Right lobe of liver (tissue), 6 donors: ENCODE data around the gene TPM2. TPM values are rescaled to one million over a fixed set of nuclear protein-coding genes. Genes with fewer than 3 reads are reported as not detected.

ENCODE experiments used
- ATAC-seq, 4 donors: fragments of 200-7000 bp; cut with Tn5 transposase; one replicate each; pipeline ENCODE4 v1.9.1; 2020; ENCODE audit warnings: mild to moderate bottlenecking in 4 of 4, moderate library complexity in 4 of 4
- DNase-seq, 3 donors: peaks; one replicate each; pipeline ENCODE4 v3.0.0-alpha.2; 2020
- H3K27ac ChIP-seq, 3 donors: fragments of 200-600 bp; one replicate each; pipeline ENCODE4 v1.8.0; 2022
- H3K27me3 ChIP-seq, 2 donors: fragments of 200-600 bp; one replicate each; pipeline ENCODE4 v1.8.0; 2022
- H3K36me3 ChIP-seq, 4 donors: fragments of 200-600 bp; sonication (generic) in 1 of 4; one replicate each; pipeline versions ENCODE4 v1.5.1 to v1.8.0; 2017 to 2022; ENCODE audit warnings: control low read depth in 1 of 4
- H3K4me1 ChIP-seq, 4 donors: fragments of 200-600 bp; sonication (generic) in 1 of 4; one replicate each; pipeline versions ENCODE4 v1.5.1 to v1.8.0; 2017 to 2022; ENCODE audit warnings: control low read depth in 1 of 4
- H3K4me3 ChIP-seq, 3 donors: fragments of 200-600 bp; one replicate each; pipeline ENCODE4 v1.8.0; 2022
- H3K9me3 ChIP-seq, 4 donors: fragments of 200-600 bp; sonication (generic) in 1 of 4; one replicate each; pipeline versions ENCODE4 v1.5.1 to v1.8.0; 2017 to 2022; ENCODE audit warnings: control low read depth in 1 of 4
- POLR2A ChIP-seq: fragments of 450-650 bp; IDR thresholded peaks from one replicate; pipeline ENCODE4 v1.6.1; 2017; ENCODE audit warnings: antibody characterized with exemption, mild to moderate bottlenecking
- WGBS: methylation state at CpG from one replicate; pipeline ENCODE4 v1.1.6; 2018; ENCODE audit warnings: low coverage, low lambda C conversion rate; ENCODE audit not compliant: insufficient coverage; ENCODE audit errors: missing lambda C conversion rate; 5-methylcytosine and 5-hydroxymethylcytosine counted together
- intact Hi-C, 2 donors: fragments of 100-400 bp; cut with DNase I; formaldehyde crosslinking; loops; one replicate each; pipeline versions ENCODE4 v1.11.2 to v1.14.1; 2022
- total RNA-seq, 6 experiments: library from RNA; depleted of rRNA in 2 of 6; stranded (reverse); fragments of >200 nt in 2 of 6; fragmentation: NEBNext Ultra II Directional in 3 of 6; extraction: Animal tissue kit (Norgen Biotek cat#: 25700) in 3 of 6; gene quantifications; one replicate each; pipeline versions ENCODE4 v1.1.0 to v1.2.4, GENCODE V29; 2016 to 2023
- TF ChIP-seq, protein P1 (sequence below), 4 donors: fragments of 200-600 bp in 3 of 4; fragments of 450-650 bp in 1 of 4; IDR thresholded peaks; one replicate each; pipeline versions ENCODE4 v1.5.1 to v1.8.0; 2016 to 2022; ENCODE audit warnings: antibody characterized with exemption in 4 of 4, mild to moderate bottlenecking in 2 of 4
- donor health status: DM: no; HTN: yes; CAD: no.
- donor health status: DM: no; HTN: no; CAD: no.
- donor health status: DM: no; HTN: no; CAD: no.
- donor health status: DM: no; HTN: yes; CAD: no.
- donor health status: DM: no; HTN: yes; CAD: no.

The TPM2 gene
- total RNA-seq, 6 experiments from 2014 or later, result 4.7 to 23.3 (median 12.4) TPM

DNA sequence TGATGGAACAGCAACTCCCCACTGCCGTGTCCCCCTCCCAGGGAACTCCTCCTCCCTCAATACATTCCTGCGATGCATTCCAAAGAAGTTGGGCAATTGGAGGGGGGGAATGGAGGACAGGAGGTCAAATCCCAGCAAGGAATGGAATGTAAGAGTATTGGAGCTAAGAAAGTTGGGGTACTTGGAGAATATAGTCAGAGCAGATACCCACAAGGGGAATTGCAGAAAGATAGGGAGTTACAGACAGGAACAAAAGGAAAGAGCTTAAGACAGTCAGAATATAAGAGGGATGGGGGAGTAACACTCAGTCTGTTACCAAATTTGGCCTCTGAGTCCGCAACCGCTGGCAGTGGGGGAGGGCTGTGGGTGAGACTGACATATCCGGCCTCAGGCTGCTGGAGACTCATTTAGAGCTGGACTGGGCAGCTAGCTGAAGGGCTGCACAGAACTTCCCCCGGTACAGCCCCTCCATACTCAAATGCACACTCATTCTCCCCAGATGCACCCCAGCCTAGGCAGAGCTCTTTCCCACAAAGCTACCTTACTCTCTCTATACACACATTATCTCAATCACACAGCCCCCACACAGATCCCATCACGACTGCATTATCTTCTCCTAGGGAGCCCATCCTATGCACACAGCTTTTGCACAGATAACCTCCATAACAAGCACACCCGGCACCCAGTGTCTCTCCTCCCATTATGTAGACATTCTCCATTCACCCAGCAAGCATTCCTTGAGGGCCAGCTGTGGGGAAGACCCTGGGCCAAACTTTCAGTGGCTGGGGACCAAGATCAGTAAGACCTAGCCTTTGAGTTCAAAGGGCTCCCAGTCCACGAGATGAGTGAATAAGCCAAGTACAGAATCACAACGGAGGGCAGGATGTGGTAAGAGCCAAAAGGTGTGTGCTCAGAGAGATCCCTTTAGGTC, 38.6 kb upstream of the TPM2 start:
- peak overlapping the region; percentile 27 to 100 (median 98) for H3K27ac ChIP-seq
- H3K9me3 ChIP-seq, result no peaks in the 10 kb centered on the region
- peak in 2 of 4 donors; percentile 5 for ATAC-seq
- peaks cover 0 to 30% (median 25%) of the 10 kb centered on the region in 4 donors for H3K36me3 ChIP-seq
- WGBS, result 5% methylated on average over 9 of the region's 10 CpGs
- TF ChIP-seq, protein P1, sequence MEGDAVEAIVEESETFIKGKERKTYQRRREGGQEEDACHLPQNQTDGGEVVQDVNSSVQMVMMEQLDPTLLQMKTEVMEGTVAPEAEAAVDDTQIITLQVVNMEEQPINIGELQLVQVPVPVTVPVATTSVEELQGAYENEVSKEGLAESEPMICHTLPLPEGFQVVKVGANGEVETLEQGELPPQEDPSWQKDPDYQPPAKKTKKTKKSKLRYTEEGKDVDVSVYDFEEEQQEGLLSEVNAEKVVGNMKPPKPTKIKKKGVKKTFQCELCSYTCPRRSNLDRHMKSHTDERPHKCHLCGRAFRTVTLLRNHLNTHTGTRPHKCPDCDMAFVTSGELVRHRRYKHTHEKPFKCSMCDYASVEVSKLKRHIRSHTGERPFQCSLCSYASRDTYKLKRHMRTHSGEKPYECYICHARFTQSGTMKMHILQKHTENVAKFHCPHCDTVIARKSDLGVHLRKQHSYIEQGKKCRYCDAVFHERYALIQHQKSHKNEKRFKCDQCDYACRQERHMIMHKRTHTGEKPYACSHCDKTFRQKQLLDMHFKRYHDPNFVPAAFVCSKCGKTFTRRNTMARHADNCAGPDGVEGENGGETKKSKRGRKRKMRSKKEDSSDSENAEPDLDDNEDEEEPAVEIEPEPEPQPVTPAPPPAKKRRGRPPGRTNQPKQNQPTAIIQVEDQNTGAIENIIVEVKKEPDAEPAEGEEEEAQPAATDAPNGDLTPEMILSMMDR (IDR thresholded peaks at IDR 0.05), result no peak
- TF ChIP-seq POLR2A, result peak; percentile 69
- peak; percentile 70 to 76 (median 74) for DNase-seq
- intact Hi-C loops, result loop anchor here (5.0 to 10.0 kb wide), 2 partner anchors 64 to 66 kb away; partner anchors contain the start of gene ARHGEF39 (in 1 of the 2)
- peaks cover 0 to 53% (median 20%) of the 10 kb centered on the region in 4 donors for H3K4me1 ChIP-seq
- no peaks in the 10 kb centered on the region for H3K27me3 ChIP-seq
- peak overlapping the region; percentile 19 to 70 (median 21) for H3K4me3 ChIP-seq

DNA sequence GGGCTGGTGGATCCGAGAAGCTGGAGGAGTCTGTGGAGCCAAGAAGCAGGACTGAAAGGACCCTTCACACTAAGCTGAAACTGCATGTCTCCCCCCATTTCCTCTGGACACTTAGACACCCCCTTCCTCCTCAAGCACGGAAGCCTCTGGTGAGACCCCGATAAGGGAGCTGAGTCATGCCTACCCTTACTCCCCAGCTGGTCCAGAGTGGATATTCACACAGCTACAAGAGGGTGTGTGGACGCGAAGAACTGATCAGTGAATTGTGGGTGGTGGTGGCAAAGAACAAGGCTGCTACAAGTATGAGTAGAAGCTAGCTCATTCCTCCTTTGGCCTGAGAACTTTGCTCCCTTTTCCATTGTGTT, 37.9 kb upstream of the TPM2 start:
- Histone ChIP-seq H3K36me3 (peaks cover 0 to 36% (median 28%) of the 10 kb centered on the region in 4 donors), H3K4me1 (peaks cover 0 to 47% (median 19%) of the 10 kb centered on the region in 4 donors), H3K9me3 (no peaks in the 10 kb centered on the region), H3K27ac (peak overlapping the region; percentile 27 to 100 (median 98)), H3K27me3 (no peaks in the 10 kb centered on the region), H3K4me3 (peak overlapping the region; percentile 19 to 70 (median 21))
- ATAC-seq (no peak), DNase-seq (no peak)
- WGBS, result 46% methylated on average over 3 of the region's 5 CpGs
- intact Hi-C loops, result loop anchor here (5.0 to 10.0 kb wide), 2 partner anchors 63 to 65 kb away; partner anchors contain the start of gene ARHGEF39 (in 1 of the 2)
- no peak for TF ChIP-seq POLR2A
- TF ChIP-seq, protein P1 (IDR thresholded peaks at IDR 0.05), result no peak

DNA sequence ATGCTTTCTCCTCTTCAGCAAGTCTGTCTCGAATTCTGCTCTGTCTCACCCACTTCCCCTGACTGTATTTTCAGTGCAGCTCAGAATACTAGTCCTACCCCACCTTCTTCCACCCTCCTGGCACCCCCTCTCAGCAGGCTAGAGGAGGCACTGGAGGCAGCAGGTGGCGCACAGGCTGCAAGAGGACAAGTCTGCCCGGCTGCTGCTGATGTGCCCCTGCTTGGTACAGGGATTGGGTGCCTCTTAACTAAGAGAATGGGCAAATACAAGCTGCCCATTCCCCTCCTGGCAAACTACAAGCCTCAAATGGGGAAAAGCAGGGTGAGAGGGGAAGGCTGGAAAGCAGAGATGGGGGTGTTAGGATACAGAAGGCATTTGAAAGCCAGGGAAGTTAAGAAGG, 37.2 kb upstream of the TPM2 start:
- DNase-seq (no peak), ATAC-seq (no peak)
- peak overlapping the region; percentile 27 to 100 (median 98) for H3K27ac ChIP-seq
- intact Hi-C loops, result loop anchor here (5.0 to 10.0 kb wide), 2 partner anchors 62 to 65 kb away; partner anchors contain the start of gene ARHGEF39 (in 1 of the 2)
- peaks cover 0 to 43% (median 33%) of the 10 kb centered on the region in 4 donors for H3K36me3 ChIP-seq
- TF ChIP-seq, protein P1 (IDR thresholded peaks at IDR 0.05), result no peak
- no peak for TF ChIP-seq POLR2A
- 50% methylated on average over 3 of the region's 3 CpGs for WGBS
- H3K27me3 ChIP-seq, result no peaks in the 10 kb centered on the region
- no peaks in the 10 kb centered on the region for H3K9me3 ChIP-seq
- H3K4me3 ChIP-seq, result no peak overlapping the region
- H3K4me1 ChIP-seq, result peaks cover 0 to 47% (median 19%) of the 10 kb centered on the region in 4 donors

DNA sequence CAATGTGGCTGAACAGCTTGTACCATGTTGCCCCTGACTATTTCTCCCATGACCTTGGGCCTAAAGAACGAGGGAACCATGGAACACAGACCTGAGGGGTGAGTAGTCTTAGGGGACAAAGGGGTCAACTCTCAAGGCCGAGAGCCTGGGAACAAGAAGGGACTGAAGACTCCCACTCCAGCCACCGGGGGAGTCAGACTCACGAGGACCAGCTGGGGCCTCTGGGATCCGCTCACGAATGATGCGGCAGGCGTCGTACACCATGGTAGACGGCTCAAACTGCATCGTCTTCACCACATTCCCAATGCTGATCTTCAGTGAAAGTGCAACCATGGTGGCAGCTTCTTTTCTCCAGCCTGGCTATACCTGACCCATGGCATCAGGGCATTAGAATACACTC, 35.6 kb upstream of the TPM2 start:
- intact Hi-C loops, result loop anchor here (5.0 to 10.0 kb wide), 2 partner anchors 61 to 63 kb away; partner anchors contain the start of gene ARHGEF39 (in 1 of the 2)
- DNase-seq, result no peak
- H3K4me1 ChIP-seq, result peaks cover 0 to 40% (median 15%) of the 10 kb centered on the region in 4 donors
- peaks cover 7 to 59% (median 47%) of the 10 kb centered on the region in 4 donors for H3K36me3 ChIP-seq
- TF ChIP-seq, protein P1 (IDR thresholded peaks at IDR 0.05), result no peak
- no peak for TF ChIP-seq POLR2A
- no peaks in the 10 kb centered on the region for H3K27me3 ChIP-seq
- no peaks in the 10 kb centered on the region for H3K9me3 ChIP-seq
- WGBS, result 100% methylated on average over 1 of the region's 11 CpGs
- no peak overlapping the region for H3K27ac ChIP-seq
- no peak overlapping the region for H3K4me3 ChIP-seq
- no peak for ATAC-seq
